Mucosa of descending colon (tissue), 3 donors: ENCODE data around the gene ATP8A2. TPM values are rescaled to one million over a fixed set of nuclear protein-coding genes. Genes with fewer than 3 reads are reported as not detected.
"Not testable (repeated sequence)": the region's sequence is repeated elsewhere in the genome, so short reads cannot be mapped to it uniquely, and the experiment has no call there.

ENCODE experiments used
- ATAC-seq: fragments of 200-7000 bp; cut with Tn5 transposase; one replicate; pipeline ENCODE4 v1.9.1; 2020; ENCODE audit warnings: mild to moderate bottlenecking, moderate library complexity
- DNase-seq, 3 donors: peaks; one replicate each; pipeline ENCODE4 v3.0.0-alpha.2; 2020
- H3K36me3 ChIP-seq: fragments of 200-600 bp; one replicate; pipeline ENCODE4 v1.8.0; 2021; ENCODE audit warnings: low read depth, mild to moderate bottlenecking
- H3K4me1 ChIP-seq: fragments of 200-600 bp; one replicate; pipeline ENCODE4 v1.8.0; 2021; ENCODE audit warnings: low read depth, mild to moderate bottlenecking
- H3K4me3 ChIP-seq: fragments of 200-600 bp; one replicate; pipeline ENCODE4 v1.8.0; 2021; ENCODE audit warnings: mild to moderate bottlenecking
- H3K9me3 ChIP-seq: fragments of 200-600 bp; one replicate; pipeline ENCODE4 v1.8.0; 2021; ENCODE audit warnings: mild to moderate bottlenecking
- intact Hi-C, 2 donors: fragments of 100-400 bp; cut with DNase I in 1 of 2; cut with micrococcal nuclease in 1 of 2; formaldehyde crosslinking; loops; one replicate each; pipeline versions ENCODE4 v1.11.0 to v1.11.1; 2022; cut with DNase I, micrococcal nuclease
- total RNA-seq, 3 donors: library from RNA; stranded (reverse); fragmentation: NEBNext Ultra II Directional in 2 of 3; extraction: Animal tissue kit (Norgen Biotek cat#: 25700) in 2 of 3; gene quantifications; one replicate each; pipeline versions ENCODE4 v1.2.1 to v1.2.4, GENCODE V29; 2021 to 2023
- TF ChIP-seq, protein P1 (sequence below): fragments of 200-600 bp; IDR thresholded peaks from one replicate; pipeline ENCODE4 v1.8.0; 2022; ENCODE audit warnings: antibody characterized with exemption, mild to moderate bottlenecking
- donor health status: DM: no; HTN: no; CAD: no; lungs with moderate emphysema.
- donor health status: DM: no; HTN: no; CAD: no.
- donor health status: DM: no; HTN: yes; CAD: no.

The ATP8A2 gene
- total RNA-seq, 3 donors from 2014 or later: 0.22 to 3.6 (median 0.41) TPM

- TF ChIP-seq, protein P1, sequence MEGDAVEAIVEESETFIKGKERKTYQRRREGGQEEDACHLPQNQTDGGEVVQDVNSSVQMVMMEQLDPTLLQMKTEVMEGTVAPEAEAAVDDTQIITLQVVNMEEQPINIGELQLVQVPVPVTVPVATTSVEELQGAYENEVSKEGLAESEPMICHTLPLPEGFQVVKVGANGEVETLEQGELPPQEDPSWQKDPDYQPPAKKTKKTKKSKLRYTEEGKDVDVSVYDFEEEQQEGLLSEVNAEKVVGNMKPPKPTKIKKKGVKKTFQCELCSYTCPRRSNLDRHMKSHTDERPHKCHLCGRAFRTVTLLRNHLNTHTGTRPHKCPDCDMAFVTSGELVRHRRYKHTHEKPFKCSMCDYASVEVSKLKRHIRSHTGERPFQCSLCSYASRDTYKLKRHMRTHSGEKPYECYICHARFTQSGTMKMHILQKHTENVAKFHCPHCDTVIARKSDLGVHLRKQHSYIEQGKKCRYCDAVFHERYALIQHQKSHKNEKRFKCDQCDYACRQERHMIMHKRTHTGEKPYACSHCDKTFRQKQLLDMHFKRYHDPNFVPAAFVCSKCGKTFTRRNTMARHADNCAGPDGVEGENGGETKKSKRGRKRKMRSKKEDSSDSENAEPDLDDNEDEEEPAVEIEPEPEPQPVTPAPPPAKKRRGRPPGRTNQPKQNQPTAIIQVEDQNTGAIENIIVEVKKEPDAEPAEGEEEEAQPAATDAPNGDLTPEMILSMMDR: no peak
- DNase-seq: no peak
- no peak for ATAC-seq
- intact Hi-C loops: no loop called here
- H3K4me3 ChIP-seq: no peak overlapping the region
- H3K36me3 ChIP-seq: no peaks in the 10 kb centered on the region
- H3K4me1 ChIP-seq: no peaks in the 10 kb centered on the region
- H3K9me3 ChIP-seq: no peaks in the 10 kb centered on the region
Measured at GRCh38 chr13:25347151-25347550, 24.6 kb upstream of the ATP8A2 start.

- intact Hi-C loops: no loop called here
- ATAC-seq: no peak
- H3K36me3 ChIP-seq: no peaks in the 10 kb centered on the region
- no peak for DNase-seq
- TF ChIP-seq, protein P1: no peak
- no peaks in the 10 kb centered on the region for H3K9me3 ChIP-seq
- no peak overlapping the region for H3K4me3 ChIP-seq
- H3K4me1 ChIP-seq: no peaks in the 10 kb centered on the region
Measured at GRCh38 chr13:25351404-25351803, 20.4 kb upstream of the ATP8A2 start.

DNA sequence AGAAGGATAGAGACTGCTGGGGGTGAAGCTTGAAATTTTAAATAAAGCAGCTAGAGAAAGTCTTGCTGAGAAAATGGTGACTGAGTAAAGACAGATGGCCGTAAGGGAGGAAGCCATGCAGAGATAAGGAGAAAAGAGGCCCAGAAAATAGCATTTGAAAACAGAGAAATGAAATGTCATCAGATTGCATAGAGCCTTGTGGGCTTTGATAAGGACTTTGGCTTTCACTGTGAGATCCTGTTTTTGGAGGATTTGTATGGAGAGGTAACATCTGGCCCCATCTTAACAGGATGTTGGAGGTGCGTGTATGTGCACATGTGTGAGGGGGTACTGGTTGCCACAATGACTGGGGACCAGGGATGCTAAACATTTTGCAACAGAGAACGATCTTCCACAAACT is 19.5 kb upstream of the ATP8A2 start:
- no peaks in the 10 kb centered on the region for H3K36me3 ChIP-seq
- TF ChIP-seq, protein P1: no peak
- no peak overlapping the region for H3K4me3 ChIP-seq
- DNase-seq: no peak
- ATAC-seq: no peak
- intact Hi-C loops: no loop called here
- H3K9me3 ChIP-seq: no peaks in the 10 kb centered on the region
- no peaks in the 10 kb centered on the region for H3K4me1 ChIP-seq

DNA sequence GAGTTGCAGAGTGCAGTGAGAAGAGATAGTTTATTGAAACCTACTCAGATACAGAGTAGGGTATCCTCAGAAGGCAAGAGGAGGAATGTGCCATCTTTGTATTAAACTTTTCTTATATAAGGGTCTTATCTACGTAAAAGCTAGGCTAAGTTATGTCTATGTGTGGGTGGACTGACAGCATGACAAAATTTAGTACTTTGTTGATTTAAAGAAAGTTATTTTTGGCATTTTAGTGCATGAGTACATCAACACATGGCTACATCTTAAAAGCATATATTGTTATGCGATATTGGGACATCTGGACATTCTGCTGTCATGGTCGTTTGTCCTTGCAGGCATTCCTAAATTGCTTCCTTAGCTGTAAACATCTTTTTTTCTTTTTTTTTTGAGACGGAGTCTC is 19.0 kb upstream of the ATP8A2 start:
- no peaks in the 10 kb centered on the region for H3K9me3 ChIP-seq
- ATAC-seq (no peak), DNase-seq (no peak)
- no peaks in the 10 kb centered on the region for H3K36me3 ChIP-seq
- H3K4me3 ChIP-seq: no peak overlapping the region
- H3K4me1 ChIP-seq: no peaks in the 10 kb centered on the region
- intact Hi-C loops: no loop called here
- TF ChIP-seq, protein P1: no peak

DNA sequence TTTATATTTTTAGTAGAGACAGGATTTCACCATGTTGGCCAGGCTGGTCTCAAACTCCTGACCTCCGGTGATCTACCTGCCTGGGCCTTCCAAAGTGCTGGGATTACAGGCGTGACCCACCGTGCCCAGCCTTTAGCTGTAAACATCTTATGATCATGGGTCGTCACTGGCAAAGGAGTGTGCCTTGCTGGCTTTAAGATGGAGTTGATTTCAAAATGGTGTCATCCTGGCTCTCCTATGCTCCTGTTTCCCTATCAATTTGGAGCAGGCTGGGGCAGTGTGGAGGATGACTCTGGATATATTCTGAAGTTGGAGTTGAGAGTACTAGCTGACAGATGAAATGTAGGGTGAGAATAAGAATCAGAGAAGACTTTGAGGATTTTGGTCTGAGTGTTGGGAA is 18.4 kb upstream of the ATP8A2 start:
- TF ChIP-seq, protein P1: no peak
- intact Hi-C loops: no loop called here
- Histone ChIP-seq H3K4me1 (no peaks in the 10 kb centered on the region), H3K9me3 (no peaks in the 10 kb centered on the region), H3K36me3 (no peaks in the 10 kb centered on the region), H3K4me3 (no peak overlapping the region)
- no peak for ATAC-seq
- DNase-seq: no peak

GRCh38 chr13:25354377-25354776 is 17.4 kb upstream of the ATP8A2 start:
- TF ChIP-seq, protein P1: no peak
- no peak for DNase-seq
- H3K4me1 ChIP-seq: no peaks in the 10 kb centered on the region
- intact Hi-C loops: no loop called here
- H3K36me3 ChIP-seq: no peaks in the 10 kb centered on the region
- H3K9me3 ChIP-seq: no peaks in the 10 kb centered on the region
- ATAC-seq: no peak
- H3K4me3 ChIP-seq: no peak overlapping the region

- ATAC-seq, H3K4me3 ChIP-seq, H3K36me3 ChIP-seq, H3K9me3 ChIP-seq, H3K4me1 ChIP-seq, intact Hi-C loops, DNase-seq: not testable (repeated sequence)
Measured at GRCh38 chr13:25360443-25360842, 11.3 kb upstream of the ATP8A2 start.
